SH-SY5Y (cell line): ENCODE results near the gene SCN1B.

ENCODE experiments used
- GATA2 ChIP-seq: IDR thresholded peaks from 2 replicates; pipeline ENCODE4 v1.6.1; 2011; ENCODE audit warnings: mild to moderate bottlenecking, low read depth, low read length
- GATA3 ChIP-seq: IDR thresholded peaks from 2 replicates; pipeline ENCODE4 v1.6.1; 2011; ENCODE audit warnings: low read depth, mild to moderate bottlenecking, low read length, moderate library complexity

GRCh38 chr19:35029737-35030256, 473 bp upstream of the SCN1B start:
- TF ChIP-seq GATA2 (no peak), GATA3 (no peak)
